HEK293 (cell line): ENCODE data around the gene DDX24.

ENCODE experiments used
- CTCF ChIA-PET: fragments of 350-600 bp; formaldehyde crosslinking; extraction: SDS; loops from one replicate; lab custom pipeline; 2021; ENCODE audit warnings: antibody characterized with exemption; lab: Yijun Ruan, JAX
- POLR2A ChIA-PET: fragments of 300-600 bp; formaldehyde crosslinking; extraction: SDS; loops from one replicate; lab custom pipeline; 2020; ENCODE audit warnings: antibody characterized with exemption, inconsistent platforms; lab: Yijun Ruan, JAX
- H3K27ac ChIP-seq: fragments of 200-500 bp; sonication (Bioruptor generic); 2 replicates; pipeline ENCODE4 v1.5.1; 2014; ENCODE audit warnings: low read depth, low read length, control low read depth, inconsistent platforms; ENCODE audit errors: extremely low read depth
- H3K36me3 ChIP-seq, 2 experiments: fragments of 200-500 bp in 1 of 2; sonication (Bioruptor generic) in 1 of 2; 1 replicate in 1 of 2; 2 replicates in 1 of 2; pipeline ENCODE4 v1.5.1; 2014 to 2017; ENCODE audit warnings: inconsistent platforms in 2 of 2, low read length in 2 of 2; ENCODE audit not compliant: control insufficient read depth in 2 of 2, insufficient read depth in 1 of 2
- H3K4me1 ChIP-seq: fragments of 200-500 bp; sonication (Bioruptor generic); 2 replicates; pipeline ENCODE4 v1.5.1; 2014; ENCODE audit warnings: mild to moderate bottlenecking, low read length, inconsistent platforms; ENCODE audit not compliant: control insufficient read depth, insufficient read depth
- H3K4me3 ChIP-seq: 2 replicates; pipeline ENCODE4 v1.5.1; 2011; ENCODE audit warnings: low read depth, mild to moderate bottlenecking, control low read depth, low read length, moderate library complexity
- H3K9me3 ChIP-seq: fragments of 200-500 bp; sonication (Bioruptor generic); 2 replicates; pipeline ENCODE4 v1.5.1; 2014; ENCODE audit warnings: low read depth, low read length, inconsistent platforms; ENCODE audit not compliant: control insufficient read depth, insufficient read depth
- BCL6B ChIP-seq: fragments of 450-650 bp; formaldehyde crosslinking; IDR thresholded peaks from 2 replicates; pipeline ENCODE4 v1.5.1; 2017; ENCODE audit warnings: missing biosample characterization, missing genetic modification characterization
- GLIS2 ChIP-seq: fragments of 450-650 bp; formaldehyde crosslinking; IDR thresholded peaks from 2 replicates; pipeline ENCODE4 v1.5.1; 2016; ENCODE audit warnings: missing biosample characterization, missing genetic modification characterization
- REPIN1 ChIP-seq: fragments of 450-650 bp; formaldehyde crosslinking; IDR thresholded peaks from 2 replicates; pipeline ENCODE4 v1.5.1; 2017; ENCODE audit warnings: missing biosample characterization, missing genetic modification characterization, low read depth
- SETDB1 ChIP-seq: IDR thresholded peaks from one replicate; pipeline ENCODE4 v1.6.1; 2017; ENCODE audit warnings: mild to moderate bottlenecking, low read length, moderate library complexity, mixed read lengths; ENCODE audit not compliant: insufficient read length
- SP3 ChIP-seq: fragments of 450-650 bp; formaldehyde crosslinking; IDR thresholded peaks from 2 replicates; pipeline ENCODE4 v1.5.1; 2016; ENCODE audit warnings: missing biosample characterization, missing genetic modification characterization
- TRIM28 ChIP-seq: IDR thresholded peaks from 2 replicates; pipeline ENCODE4 v1.6.1; 2011; ENCODE audit warnings: low read length, control low read depth, borderline replicate concordance
- ZBTB7A ChIP-seq: fragments of 450-650 bp; formaldehyde crosslinking; IDR thresholded peaks from 2 replicates; pipeline ENCODE4 v1.5.1; 2016; ENCODE audit warnings: low read depth, missing biosample characterization, missing genetic modification characterization
- ZBTB8A ChIP-seq: fragments of 450-650 bp; formaldehyde crosslinking; IDR thresholded peaks from 2 replicates; pipeline ENCODE4 v1.5.1; 2016; ENCODE audit warnings: missing biosample characterization, missing genetic modification characterization
- ZFP3 ChIP-seq: fragments of 450-650 bp; formaldehyde crosslinking; IDR thresholded peaks from 2 replicates; pipeline ENCODE4 v1.5.1; 2016; ENCODE audit warnings: low read depth, missing biosample characterization, missing genetic modification characterization
- ZFP37 ChIP-seq: fragments of 450-650 bp; formaldehyde crosslinking; IDR thresholded peaks from 2 replicates; pipeline ENCODE4 v1.5.1; 2016; ENCODE audit warnings: missing biosample characterization, missing genetic modification characterization
- ZFP41 ChIP-seq: fragments of 450-650 bp; formaldehyde crosslinking; IDR thresholded peaks from 2 replicates; pipeline ENCODE4 v1.5.1; 2016; ENCODE audit warnings: missing biosample characterization, missing genetic modification characterization, borderline replicate concordance
- ZNF138 ChIP-seq: fragments of 450-650 bp; formaldehyde crosslinking; IDR thresholded peaks from 2 replicates; pipeline ENCODE4 v1.5.1; 2016; ENCODE audit warnings: missing biosample characterization, missing genetic modification characterization, borderline replicate concordance
- ZNF248 ChIP-seq: fragments of 450-650 bp; formaldehyde crosslinking; IDR thresholded peaks from 2 replicates; pipeline ENCODE4 v1.5.1; 2017; ENCODE audit warnings: missing biosample characterization, missing genetic modification characterization
- ZNF510 ChIP-seq: fragments of 450-650 bp; formaldehyde crosslinking; IDR thresholded peaks from 2 replicates; pipeline ENCODE4 v1.5.1; 2018; ENCODE audit warnings: mild to moderate bottlenecking, missing genetic modification characterization, missing biosample characterization; ENCODE audit not compliant: insufficient replicate concordance
- ZNF571 ChIP-seq: fragments of 450-650 bp; formaldehyde crosslinking; IDR thresholded peaks from 2 replicates; pipeline ENCODE4 v1.5.0; 2017; ENCODE audit warnings: missing biosample characterization, missing genetic modification characterization
- ZNF623 ChIP-seq: fragments of 450-650 bp; formaldehyde crosslinking; IDR thresholded peaks from 2 replicates; pipeline ENCODE4 v1.5.1; 2016; ENCODE audit warnings: missing biosample characterization, missing genetic modification characterization
- ZSCAN16 ChIP-seq: fragments of 450-650 bp; formaldehyde crosslinking; IDR thresholded peaks from 2 replicates; pipeline ENCODE4 v1.5.1; 2016; ENCODE audit warnings: missing biosample characterization, missing genetic modification characterization
- ZXDB ChIP-seq: fragments of 450-650 bp; formaldehyde crosslinking; IDR thresholded peaks from 2 replicates; pipeline ENCODE4 v1.5.1; 2016; ENCODE audit warnings: missing biosample characterization, missing genetic modification characterization
- TF ChIP-seq, protein P1 (sequence below): fragments of 450-650 bp; formaldehyde crosslinking; conservative IDR thresholded peaks from 2 replicates; pipeline ENCODE4 v1.5.1; 2016; ENCODE audit warnings: low read depth, missing biosample characterization, missing genetic modification characterization
- TF ChIP-seq, protein P2 (sequence below): fragments of 450-650 bp; formaldehyde crosslinking; IDR thresholded peaks from 2 replicates; pipeline ENCODE4 v1.5.1; 2016; ENCODE audit warnings: missing biosample characterization, missing genetic modification characterization

DDX24 gene

GRCh38 chr14:94031161-94031882, 49.7 kb downstream of the DDX24 start (continued):
- TF ChIP-seq SP3 (tag by site-specific recombination), result no peak
- no peak for TF ChIP-seq ZNF510 (tag by site-specific recombination)
- TF ChIP-seq ZFP37 (tag by site-specific recombination), result no peak
- no peak for TF ChIP-seq REPIN1 (tag by site-specific recombination)
- TF ChIP-seq ZBTB8A (tag by site-specific recombination), result no peak
- TF ChIP-seq, protein P1, sequence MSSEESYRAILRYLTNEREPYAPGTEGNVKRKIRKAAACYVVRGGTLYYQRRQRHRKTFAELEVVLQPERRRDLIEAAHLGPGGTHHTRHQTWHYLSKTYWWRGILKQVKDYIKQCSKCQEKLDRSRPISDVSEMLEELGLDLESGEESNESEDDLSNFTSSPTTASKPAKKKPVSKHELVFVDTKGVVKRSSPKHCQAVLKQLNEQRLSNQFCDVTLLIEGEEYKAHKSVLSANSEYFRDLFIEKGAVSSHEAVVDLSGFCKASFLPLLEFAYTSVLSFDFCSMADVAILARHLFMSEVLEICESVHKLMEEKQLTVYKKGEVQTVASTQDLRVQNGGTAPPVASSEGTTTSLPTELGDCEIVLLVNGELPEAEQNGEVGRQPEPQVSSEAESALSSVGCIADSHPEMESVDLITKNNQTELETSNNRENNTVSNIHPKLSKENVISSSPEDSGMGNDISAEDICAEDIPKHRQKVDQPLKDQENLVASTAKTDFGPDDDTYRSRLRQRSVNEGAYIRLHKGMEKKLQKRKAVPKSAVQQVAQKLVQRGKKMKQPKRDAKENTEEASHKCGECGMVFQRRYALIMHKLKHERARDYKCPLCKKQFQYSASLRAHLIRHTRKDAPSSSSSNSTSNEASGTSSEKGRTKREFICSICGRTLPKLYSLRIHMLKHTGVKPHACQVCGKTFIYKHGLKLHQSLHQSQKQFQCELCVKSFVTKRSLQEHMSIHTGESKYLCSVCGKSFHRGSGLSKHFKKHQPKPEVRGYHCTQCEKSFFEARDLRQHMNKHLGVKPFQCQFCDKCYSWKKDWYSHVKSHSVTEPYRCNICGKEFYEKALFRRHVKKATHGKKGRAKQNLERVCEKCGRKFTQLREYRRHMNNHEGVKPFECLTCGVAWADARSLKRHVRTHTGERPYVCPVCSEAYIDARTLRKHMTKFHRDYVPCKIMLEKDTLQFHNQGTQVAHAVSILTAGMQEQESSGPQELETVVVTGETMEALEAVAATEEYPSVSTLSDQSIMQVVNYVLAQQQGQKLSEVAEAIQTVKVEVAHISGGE (tag by site-specific recombination), result no peak
- no peak for TF ChIP-seq ZBTB7A (tag by site-specific recombination)
- TF ChIP-seq TRIM28, result no peak
- no peak for TF ChIP-seq ZFP3 (tag by site-specific recombination)
- TF ChIP-seq, protein P2, sequence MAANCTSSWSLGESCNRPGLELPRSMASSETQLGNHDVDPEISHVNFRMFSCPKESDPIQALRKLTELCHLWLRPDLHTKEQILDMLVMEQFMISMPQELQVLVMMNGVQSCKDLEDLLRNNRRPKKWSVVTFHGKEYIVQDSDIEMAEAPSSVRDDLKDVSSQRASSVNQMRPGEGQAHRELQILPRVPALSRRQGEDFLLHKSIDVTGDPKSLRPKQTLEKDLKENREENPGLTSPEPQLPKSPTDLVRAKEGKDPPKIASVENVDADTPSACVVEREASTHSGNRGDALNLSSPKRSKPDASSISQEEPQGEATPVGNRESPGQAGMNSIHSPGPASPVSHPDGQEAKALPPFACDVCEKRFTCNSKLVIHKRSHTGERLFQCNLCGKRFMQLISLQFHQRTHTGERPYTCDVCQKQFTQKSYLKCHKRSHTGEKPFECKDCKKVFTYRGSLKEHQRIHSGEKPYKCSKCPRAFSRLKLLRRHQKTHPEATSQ (tag by site-specific recombination), result no peak
- TF ChIP-seq ZNF571 (tag by site-specific recombination), result no peak
- TF ChIP-seq, all 188 proteins: peak for 0

GRCh38 chr14:94030571-94030970, 50.4 kb downstream of the DDX24 start:
- H3K9me3 ChIP-seq, result no peaks in the 10 kb centered on the region
- CTCF ChIA-PET, result interaction anchor here (0.8 kb wide), 1 partner anchor 91 kb away, joined by 3 read pairs; no protein-coding TSS in a partner anchor

GRCh38 chr14:94029671-94030203, 51.3 kb downstream of the DDX24 start:
- POLR2A ChIA-PET, result no interaction called here
- CTCF ChIA-PET, result interaction anchor here (0.9 to 1.3 kb wide), 3 partner anchors 9 to 113 kb away, joined by 3 to 4 read pairs (median 3); no protein-coding TSS in a partner anchor
- Histone ChIP-seq H3K27ac (no peak overlapping the region), H3K36me3 (peaks cover 0 to 6% of the 10 kb centered on the region in 2 experiments; a peak in 1 of 3 replicates), H3K4me3 (no peak overlapping the region), H3K4me1 (no peaks in the 10 kb centered on the region), H3K9me3 (no peaks in the 10 kb centered on the region)
- TF ChIP-seq GLIS2 (tag by site-specific recombination) (peak; percentile 30; the same call in 1 of the 2 replicates), ZNF623 (peak; percentile 97), ZSCAN16 (no peak)

More at GRCh38 chr14:94030571-94030970, 50.4 kb downstream of the DDX24 start:
- Histone ChIP-seq H3K4me3 (no peak overlapping the region), H3K36me3 (peaks cover 0 to 6% of the 10 kb centered on the region in 2 experiments; a peak in 1 of 3 replicates), H3K4me1 (no peaks in the 10 kb centered on the region), H3K27ac (no peak overlapping the region)
- TF ChIP-seq BCL6B (tag by site-specific recombination) (no peak), SETDB1 (no peak), ZXDB (tag by site-specific recombination) (no peak), ZNF248 (tag by site-specific recombination) (no peak), ZNF138 (tag by site-specific recombination) (no peak), ZFP41 (no peak)
- POLR2A ChIA-PET, result no interaction called here
